Psoas muscle (tissue), 8 donors: ENCODE results near the gene TMA16. TPM values are rescaled to one million over a fixed set of nuclear protein-coding genes. Genes with fewer than 3 reads are reported as not detected.

Experiments used
- ATAC-seq, 4 donors: fragments of 200-7000 bp; cut with Tn5 transposase; one replicate each; pipeline ENCODE4 v1.9.1; 2020; ENCODE audit warnings: moderate library complexity in 3 of 4, mild to moderate bottlenecking in 2 of 4
- DNase-seq, 2 donors: peaks; one replicate each; pipeline ENCODE4 v3.0.0-alpha.2; 2020
- H3K27ac ChIP-seq: fragments of 200-600 bp; one replicate; pipeline ENCODE4 v1.8.0; 2022
- H3K27me3 ChIP-seq, 3 donors: fragments of 200-600 bp in 1 of 3; one replicate each; pipeline versions ENCODE4 v1.6.1 to v1.8.0; 2013 to 2022; ENCODE audit warnings: low read length in 2 of 3, mild to moderate bottlenecking in 2 of 3, moderate library complexity in 1 of 3; ENCODE audit not compliant: insufficient read depth in 3 of 3
- H3K36me3 ChIP-seq, 2 donors: fragments of 200-600 bp in 1 of 2; one replicate each; pipeline versions ENCODE4 v1.6.1 to v1.8.0; 2013 to 2022; ENCODE audit warnings: low read depth in 1 of 2, mild to moderate bottlenecking in 1 of 2, moderate library complexity in 1 of 2; ENCODE audit not compliant: insufficient read depth in 1 of 2
- H3K4me1 ChIP-seq: fragments of 200-600 bp; one replicate; pipeline ENCODE4 v1.8.0; 2022
- H3K4me3 ChIP-seq: fragments of 200-600 bp; one replicate; pipeline ENCODE4 v1.8.0; 2022; ENCODE audit warnings: mild to moderate bottlenecking
- H3K9me3 ChIP-seq: fragments of 200-600 bp; one replicate; pipeline ENCODE4 v1.8.0; 2022
- WGBS, 3 donors: extraction: QIAGEN DNeasy Blood & Tissue Kit; methylation state at CpG; one replicate each; pipeline versions ENCODE4 v1.1.6 to v1.1.7; 2013; 5-methylcytosine and 5-hydroxymethylcytosine counted together
- intact Hi-C, 2 donors: fragments of 100-400 bp; cut with DNase I; formaldehyde crosslinking; loops; one replicate each; pipeline versions ENCODE4 v1.11.0 to v1.14.2; 2022
- polyA plus RNA-seq, 3 donors: library from polyadenylated mRNA; stranded (reverse); fragments of 200-250 nt; gene quantifications; one replicate each; pipeline ENCODE4 v1.2.3, GENCODE V29; 2013
- total RNA-seq, 4 donors: library from RNA; stranded (reverse); fragmentation: NEBNext Ultra II Directional in 2 of 4; extraction: Animal tissue kit (Norgen Biotek cat#: 25700) in 2 of 4; gene quantifications; one replicate each; pipeline versions ENCODE4 v1.2.1 to v1.2.4, GENCODE V29; 2021 to 2023
- TF ChIP-seq, protein P1 (sequence below): fragments of 200-600 bp; IDR thresholded peaks from one replicate; pipeline ENCODE4 v1.8.0; 2022; ENCODE audit warnings: antibody characterized with exemption
- donor health status: healthy with polysubstance abuse.
- donor health status: DM: no; HTN: no; CAD: no; lungs with moderate emphysema.
- donor health status: Bipolar disorder and iron deficiency.
- donor health status: healthy.
- donor health status: DM: yes; HTN: yes; CAD: no.
- donor health status: DM: no; HTN: no; CAD: no.
- donor health status: DM: no; HTN: no; CAD: no.
- donor health status: DM: yes; HTN: yes; CAD: no.

The TMA16 gene
- total and polyA plus RNA-seq, 7 donors = 4.6 to 14.7 (median 9.9) TPM

DNA sequence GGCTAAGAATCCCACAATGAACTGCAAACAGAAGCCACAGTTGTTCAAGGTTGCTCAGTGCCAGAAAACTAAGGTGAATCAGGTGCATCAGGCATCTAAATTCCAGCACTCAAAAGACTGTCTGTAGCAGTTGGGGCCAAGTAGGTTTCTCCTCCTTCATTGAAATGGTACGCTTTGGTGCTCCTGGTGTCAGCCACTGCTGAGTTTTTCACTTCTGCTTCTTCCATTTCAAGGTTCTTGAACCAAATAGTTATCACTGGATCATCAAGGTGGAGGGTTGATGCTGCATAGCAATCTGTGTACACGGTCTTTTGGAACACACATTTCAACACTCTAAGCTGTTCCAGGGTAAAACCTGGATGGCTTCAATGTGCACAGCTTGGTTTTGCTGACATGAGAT is 74.4 kb downstream of the TMA16 start:
- H3K27me3 ChIP-seq = no peaks in the 10 kb centered on the region
- DNase-seq (no peak), ATAC-seq (no peak)
- intact Hi-C loops = no loop called here
- H3K4me3 ChIP-seq = no peak overlapping the region
- WGBS, 3 donors = 71 to 88% (median 83%) methylated on average over 2 of the region's 2 CpGs
- no peaks in the 10 kb centered on the region for H3K9me3 ChIP-seq
- H3K36me3 ChIP-seq = no peaks in the 10 kb centered on the region
- H3K27ac ChIP-seq = no peak overlapping the region
- TF ChIP-seq, protein P1, sequence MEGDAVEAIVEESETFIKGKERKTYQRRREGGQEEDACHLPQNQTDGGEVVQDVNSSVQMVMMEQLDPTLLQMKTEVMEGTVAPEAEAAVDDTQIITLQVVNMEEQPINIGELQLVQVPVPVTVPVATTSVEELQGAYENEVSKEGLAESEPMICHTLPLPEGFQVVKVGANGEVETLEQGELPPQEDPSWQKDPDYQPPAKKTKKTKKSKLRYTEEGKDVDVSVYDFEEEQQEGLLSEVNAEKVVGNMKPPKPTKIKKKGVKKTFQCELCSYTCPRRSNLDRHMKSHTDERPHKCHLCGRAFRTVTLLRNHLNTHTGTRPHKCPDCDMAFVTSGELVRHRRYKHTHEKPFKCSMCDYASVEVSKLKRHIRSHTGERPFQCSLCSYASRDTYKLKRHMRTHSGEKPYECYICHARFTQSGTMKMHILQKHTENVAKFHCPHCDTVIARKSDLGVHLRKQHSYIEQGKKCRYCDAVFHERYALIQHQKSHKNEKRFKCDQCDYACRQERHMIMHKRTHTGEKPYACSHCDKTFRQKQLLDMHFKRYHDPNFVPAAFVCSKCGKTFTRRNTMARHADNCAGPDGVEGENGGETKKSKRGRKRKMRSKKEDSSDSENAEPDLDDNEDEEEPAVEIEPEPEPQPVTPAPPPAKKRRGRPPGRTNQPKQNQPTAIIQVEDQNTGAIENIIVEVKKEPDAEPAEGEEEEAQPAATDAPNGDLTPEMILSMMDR = no peak
- H3K4me1 ChIP-seq = no peaks in the 10 kb centered on the region

Other genes with a start within 250 kb of the TMA16 start
- gene NPY1R, start 162.1 kb upstream of the TMA16 start, total RNA-seq = 1 to 10 TPM in 1 of 4 donors, under 1 TPM in 3; 0.55 to 1.2 (median 0.71) TPM
- gene NPY1R, start 162.1 kb upstream of the TMA16 start, polyA plus RNA-seq = under 1 TPM; 0.29 to 0.80 (median 0.51) TPM
- under 1 TPM in 2 of 4 donors, not detected in 2; 0.11 to 0.19 TPM for gene NPY5R, start 150.8 kb upstream of the TMA16 start, total RNA-seq
- under 1 TPM; 0.05 to 0.23 (median 0.13) TPM for gene NPY5R, start 150.8 kb upstream of the TMA16 start, polyA plus RNA-seq
- gene TKTL2, start 20.9 kb upstream of the TMA16 start, total RNA-seq = not detected
- not detected for gene TKTL2, start 20.9 kb upstream of the TMA16 start, polyA plus RNA-seq